Activated CD4-positive, alpha-beta memory T cell treated with anti-CD3 and anti-CD28 coated beads, Interleukin-2, amount 10 ng/mL, durations not matched to agents 7 days and 5 days (primary cell): ENCODE results near the gene RBM34. TPM values are rescaled to one million over a fixed set of nuclear protein-coding genes. Genes with fewer than 3 reads are reported as not detected.
"Not testable (repeated sequence)": the region's sequence is repeated elsewhere in the genome, so short reads cannot be mapped to it uniquely, and the experiment has no call there.

Experiments
- CTCF ChIA-PET: fragments of 350-600 bp; sonication (Branson Sonifier 250); formaldehyde crosslinking; loops from one replicate; lab custom pipeline; 2021; ENCODE audit warnings: antibody characterized with exemption, inconsistent platforms; lab: Charles Lee
- POLR2A ChIA-PET: fragments of 350-600 bp; sonication (Branson Sonifier 250); formaldehyde crosslinking; loops from one replicate; lab custom pipeline; 2021; ENCODE audit warnings: antibody characterized with exemption; lab: Charles Lee
- DNase-seq: peaks from one replicate; pipeline ENCODE4 v3.0.0-alpha.2; 2020
- H3K27ac Mint-ChIP-seq: one replicate; pipeline ENCODE4 v1.8.0; 2021; ENCODE audit warnings: mild to moderate bottlenecking, mixed read lengths
- H3K27me3 Mint-ChIP-seq: one replicate; pipeline ENCODE4 v1.8.0; 2021; ENCODE audit warnings: mixed read lengths
- H3K36me3 Mint-ChIP-seq: one replicate; pipeline ENCODE4 v1.8.0; 2021; ENCODE audit warnings: low read depth, mixed read lengths
- H3K4me1 Mint-ChIP-seq: one replicate; pipeline ENCODE4 v1.8.0; 2021; ENCODE audit warnings: mixed read lengths
- H3K4me3 Mint-ChIP-seq: one replicate; pipeline ENCODE4 v1.8.0; 2021; ENCODE audit warnings: mild to moderate bottlenecking, mixed read lengths
- H3K9me3 Mint-ChIP-seq: one replicate; pipeline ENCODE4 v1.8.0; 2021; ENCODE audit warnings: mixed read lengths
- total RNA-seq, 2 experiments: library from RNA; stranded (reverse); gene quantifications; one replicate each; pipeline ENCODE4 v1.2.3, GENCODE V29; 2021

RBM34 gene, protein sequence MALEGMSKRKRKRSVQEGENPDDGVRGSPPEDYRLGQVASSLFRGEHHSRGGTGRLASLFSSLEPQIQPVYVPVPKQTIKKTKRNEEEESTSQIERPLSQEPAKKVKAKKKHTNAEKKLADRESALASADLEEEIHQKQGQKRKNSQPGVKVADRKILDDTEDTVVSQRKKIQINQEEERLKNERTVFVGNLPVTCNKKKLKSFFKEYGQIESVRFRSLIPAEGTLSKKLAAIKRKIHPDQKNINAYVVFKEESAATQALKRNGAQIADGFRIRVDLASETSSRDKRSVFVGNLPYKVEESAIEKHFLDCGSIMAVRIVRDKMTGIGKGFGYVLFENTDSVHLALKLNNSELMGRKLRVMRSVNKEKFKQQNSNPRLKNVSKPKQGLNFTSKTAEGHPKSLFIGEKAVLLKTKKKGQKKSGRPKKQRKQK
- 100 to 1,000 TPM in 1 of 2 experiments, 10 to 100 TPM in 1; 95.7 to 102 TPM for total RNA-seq

DNA sequence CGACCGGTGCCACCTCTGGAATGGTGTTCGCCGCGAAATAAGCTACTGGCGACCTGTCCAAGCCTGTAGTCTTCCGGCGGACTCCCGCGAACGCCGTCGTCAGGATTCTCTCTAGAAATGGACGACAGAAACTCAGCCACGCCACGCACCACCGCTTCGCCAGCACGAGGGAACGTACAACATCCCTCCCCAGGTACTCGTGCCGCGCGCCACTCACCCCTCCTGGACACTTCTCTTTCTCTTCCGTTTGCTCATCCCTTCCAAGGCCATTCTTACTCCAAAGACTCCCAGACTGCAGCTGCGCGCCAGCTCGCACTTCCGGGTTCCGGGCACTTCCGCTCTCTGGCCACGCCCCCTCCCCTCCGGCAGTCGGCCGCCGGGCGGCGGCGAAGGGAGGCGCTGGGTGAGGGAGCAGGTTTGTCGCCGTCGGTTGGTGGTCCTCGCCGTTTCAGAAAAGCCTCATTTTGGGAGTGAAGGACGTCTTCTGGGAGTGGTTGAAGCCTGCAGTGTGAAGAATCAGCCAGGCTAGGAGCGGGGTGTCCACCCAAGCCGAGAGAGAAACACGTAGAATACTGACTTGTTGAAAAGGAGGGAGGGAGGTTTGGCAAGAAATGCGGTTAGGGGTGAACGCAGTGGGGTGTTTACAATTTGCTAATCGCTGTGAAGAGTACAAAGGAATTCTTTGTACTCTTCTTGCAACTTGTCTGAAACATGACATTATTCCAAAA lies at the start of gene RBM34:
Gene RBM34 (minus strand): TSS at position 294 of the 728 bp plus-strand sequence. CDS start 24 bp downstream, at position 270.
- peak within 1 kb of the TSS; percentile 98 for H3K4me3 Mint-ChIP-seq
- ChIA-PET POLR2A (interaction anchor here (0.6 to 3.5 kb wide), 45 partner anchors 8 to 683 kb away, joined by 3 to 36 read pairs (median 4); partner anchors contain the start of genes ARID4B, B3GALNT2, GGPS1 and IRF2BP2), CTCF (interaction anchor here (0.7 to 1.9 kb wide), 10 partner anchors 11 to 662 kb away, joined by 3 to 19 read pairs (median 4); no protein-coding TSS in a partner anchor)
- H3K9me3 Mint-ChIP-seq = peaks cover 3% of the 10 kb centered on the region
- DNase-seq = peak; percentile 93
- peak within 1 kb of the TSS; percentile 95 for H3K27ac Mint-ChIP-seq
- peaks cover 24% of the 10 kb centered on the region for H3K36me3 Mint-ChIP-seq
- no peaks in the 10 kb centered on the region for H3K27me3 Mint-ChIP-seq
- H3K4me1 Mint-ChIP-seq = peaks cover 26% of the 10 kb centered on the region

DNA sequence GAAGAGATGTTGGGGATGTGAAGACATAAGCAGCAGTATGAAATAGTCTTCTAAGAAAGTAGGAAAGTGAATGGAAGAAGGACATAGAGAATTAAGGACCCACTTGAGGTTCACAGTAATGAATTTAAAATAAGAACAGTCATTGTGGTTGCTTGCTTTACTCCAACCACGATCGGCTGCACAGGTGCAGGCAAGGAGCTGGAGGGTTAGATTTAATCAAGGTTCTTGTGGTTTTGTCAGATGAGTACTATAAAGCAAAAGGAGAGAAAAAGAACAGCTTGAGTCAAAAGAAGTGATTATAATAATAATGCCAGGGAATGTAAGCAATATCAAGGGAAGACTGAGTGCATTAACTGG lies 46.1 kb upstream of the RBM34 start:
- Mint-ChIP-seq H3K4me3 (no peak overlapping the region), H3K9me3 (no peaks in the 10 kb centered on the region), H3K36me3 (peaks cover 41% of the 10 kb centered on the region), H3K27ac (peak overlapping the region; percentile 79), H3K4me1 (peaks cover 41% of the 10 kb centered on the region), H3K27me3 (no peaks in the 10 kb centered on the region)
- ChIA-PET POLR2A (interaction anchor here (0.6 to 1.9 kb wide), 10 partner anchors 9 to 244 kb away, joined by 3 to 7 read pairs (median 4); partner anchors contain the start of gene RBM34), CTCF (interaction anchor here (0.6 to 1.2 kb wide), 6 partner anchors 12 to 210 kb away, joined by 3 to 7 read pairs (median 4); partner anchors contain the start of gene RBM34)
- DNase-seq = peak; percentile 62

DNA sequence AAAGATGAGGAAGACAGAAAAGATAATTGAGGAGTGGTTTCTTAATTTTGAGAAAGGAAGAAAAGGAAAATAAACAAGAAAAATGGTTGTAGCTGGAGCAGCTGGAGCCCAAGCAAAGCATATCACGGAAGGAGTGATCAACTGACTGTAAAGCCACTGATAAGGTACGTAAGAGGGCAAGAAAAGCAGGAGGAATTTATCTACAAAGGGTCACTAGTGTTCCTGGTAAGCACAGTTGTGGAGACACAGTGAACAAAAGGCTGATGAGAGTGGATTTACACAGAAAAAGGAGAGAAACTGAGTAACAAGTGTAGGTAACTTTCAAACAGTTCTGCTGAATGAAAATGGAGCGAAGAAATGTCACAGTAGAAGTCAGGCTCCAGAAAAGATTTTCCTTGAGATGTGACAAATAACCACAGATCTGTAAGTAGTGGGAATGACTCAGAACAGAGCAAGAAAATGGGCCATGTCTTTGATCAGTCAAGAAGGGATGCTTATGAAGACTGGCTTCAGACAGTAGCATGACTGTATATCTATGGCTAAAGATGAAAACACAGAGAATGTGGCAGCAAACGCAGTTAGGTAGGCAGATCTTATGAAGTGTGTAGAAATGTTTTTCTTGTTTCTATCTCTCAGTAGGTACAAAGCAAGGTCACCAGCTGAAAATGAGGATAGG lies 45.6 kb upstream of the RBM34 start:
- CTCF ChIA-PET = interaction anchor here (0.9 to 1.2 kb wide), 2 partner anchors 103 to 210 kb away, joined by 5 to 6 read pairs; no protein-coding TSS in a partner anchor
- POLR2A ChIA-PET = interaction anchor here (0.6 to 1.9 kb wide), 9 partner anchors 9 to 79 kb away, joined by 3 to 7 read pairs (median 5); partner anchors contain the start of gene RBM34
- no peak overlapping the region for H3K4me3 Mint-ChIP-seq
- H3K9me3 Mint-ChIP-seq = no peaks in the 10 kb centered on the region
- H3K4me1 Mint-ChIP-seq = peaks cover 37% of the 10 kb centered on the region
- no peak for DNase-seq
- H3K27me3 Mint-ChIP-seq = no peaks in the 10 kb centered on the region
- peak overlapping the region; percentile 79 for H3K27ac Mint-ChIP-seq
- H3K36me3 Mint-ChIP-seq = peaks cover 40% of the 10 kb centered on the region

DNA sequence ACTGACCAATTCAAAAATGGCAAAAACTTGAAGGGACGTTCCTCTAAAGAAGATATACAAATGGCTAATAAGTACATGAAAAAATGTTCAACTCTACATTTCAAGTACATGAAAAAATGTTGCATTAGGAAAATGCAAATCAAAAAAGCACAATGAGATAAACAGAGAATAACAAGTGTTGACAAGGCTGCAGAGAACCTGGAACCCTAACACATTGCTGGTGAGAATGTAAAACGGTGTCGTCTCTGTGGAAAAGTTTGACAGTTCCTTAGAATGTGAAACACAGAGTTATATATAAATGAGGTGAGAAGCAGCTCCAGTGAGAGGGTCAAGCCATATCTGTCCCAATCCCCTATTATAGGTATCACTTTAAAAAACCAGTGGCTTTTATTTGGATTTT lies 44.6 kb upstream of the RBM34 start:
- H3K4me3 Mint-ChIP-seq = no peak overlapping the region
- H3K36me3 Mint-ChIP-seq = peaks cover 30% of the 10 kb centered on the region
- no peaks in the 10 kb centered on the region for H3K9me3 Mint-ChIP-seq
- ChIA-PET CTCF (interaction anchor here (1.1 kb wide), 1 partner anchor 100 kb away, joined by 3 read pairs; no protein-coding TSS in a partner anchor), POLR2A (no interaction called here)
- no peak for DNase-seq
- H3K27ac Mint-ChIP-seq = peak overlapping the region; percentile 9
- H3K4me1 Mint-ChIP-seq = peaks cover 28% of the 10 kb centered on the region
- no peaks in the 10 kb centered on the region for H3K27me3 Mint-ChIP-seq

DNA sequence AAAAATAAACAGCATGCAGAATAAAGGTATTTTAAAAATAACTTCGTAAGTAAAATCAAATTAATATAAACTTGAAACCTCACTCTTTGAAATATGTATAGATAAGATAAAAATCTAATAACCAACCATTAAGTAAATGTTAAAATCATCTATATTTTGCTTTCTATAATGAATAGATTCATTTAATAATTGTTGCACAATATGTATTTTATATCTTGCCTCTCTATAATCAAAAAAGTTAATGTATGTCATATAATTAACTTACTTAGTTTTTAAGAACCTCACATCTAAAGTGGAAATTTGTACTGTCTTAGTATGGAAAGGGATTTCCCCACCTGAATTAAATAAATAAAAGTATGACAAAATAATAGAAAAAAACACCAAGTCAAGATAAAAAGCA lies 42.4 kb upstream of the RBM34 start:
- Mint-ChIP-seq H3K27me3 (no peaks in the 10 kb centered on the region), H3K27ac (no peak overlapping the region), H3K9me3 (no peaks in the 10 kb centered on the region), H3K36me3 (peaks cover 28% of the 10 kb centered on the region), H3K4me3 (no peak overlapping the region), H3K4me1 (peaks cover 30% of the 10 kb centered on the region)
- ChIA-PET POLR2A (no interaction called here), CTCF (no interaction called here)
- no peak for DNase-seq

DNA sequence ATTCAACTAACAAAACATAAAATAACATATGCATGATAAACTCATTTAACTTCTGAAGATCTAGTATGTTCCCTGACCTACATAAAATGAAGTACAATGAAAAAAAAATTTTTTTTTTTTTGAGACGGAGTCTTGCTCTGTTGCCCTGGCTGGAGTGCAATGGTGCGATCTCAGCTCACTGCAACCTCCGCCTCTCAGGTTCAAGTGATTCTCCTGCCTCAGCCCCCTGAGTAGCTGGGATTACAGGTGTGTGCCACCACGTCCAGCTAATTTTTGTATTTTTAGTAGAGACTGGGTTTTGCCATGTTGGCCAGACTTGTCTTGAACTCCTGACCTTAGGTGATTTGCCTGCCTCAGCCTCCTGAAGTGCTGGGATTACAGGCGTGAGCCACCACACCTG lies 41.4 kb upstream of the RBM34 start:
- H3K27ac Mint-ChIP-seq, H3K9me3 Mint-ChIP-seq, H3K27me3 Mint-ChIP-seq, H3K4me3 Mint-ChIP-seq, DNase-seq, CTCF ChIA-PET, POLR2A ChIA-PET: not testable (repeated sequence)
- Mint-ChIP-seq H3K36me3 (peaks cover 26% of the 10 kb centered on the region), H3K4me1 (peaks cover 26% of the 10 kb centered on the region)

DNA sequence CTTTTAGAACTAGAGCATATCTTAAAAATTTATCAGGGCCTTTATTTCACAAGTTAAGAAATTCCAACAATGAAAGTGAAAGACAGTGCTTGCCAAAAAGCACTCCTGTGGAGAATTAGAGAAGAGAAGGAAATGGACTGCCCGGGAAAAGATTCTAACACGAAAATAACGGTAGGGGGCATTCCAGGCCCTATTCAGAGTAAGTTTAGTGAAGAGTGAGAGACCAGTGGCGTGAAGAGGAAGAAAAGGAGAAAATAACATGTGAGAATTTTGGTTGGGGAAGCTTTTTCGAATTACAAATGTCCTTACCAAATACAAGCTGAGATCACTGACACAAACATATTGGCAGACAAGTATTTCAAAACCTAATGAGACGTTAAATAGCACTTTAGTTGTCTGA lies 38.4 kb upstream of the RBM34 start:
- no peak for DNase-seq
- Mint-ChIP-seq H3K9me3 (no peaks in the 10 kb centered on the region), H3K27ac (no peak overlapping the region), H3K27me3 (no peaks in the 10 kb centered on the region), H3K4me1 (peaks cover 2% of the 10 kb centered on the region), H3K36me3 (peaks cover 16% of the 10 kb centered on the region), H3K4me3 (no peak overlapping the region)
- POLR2A ChIA-PET = no interaction called here
- CTCF ChIA-PET = no interaction called here

DNA sequence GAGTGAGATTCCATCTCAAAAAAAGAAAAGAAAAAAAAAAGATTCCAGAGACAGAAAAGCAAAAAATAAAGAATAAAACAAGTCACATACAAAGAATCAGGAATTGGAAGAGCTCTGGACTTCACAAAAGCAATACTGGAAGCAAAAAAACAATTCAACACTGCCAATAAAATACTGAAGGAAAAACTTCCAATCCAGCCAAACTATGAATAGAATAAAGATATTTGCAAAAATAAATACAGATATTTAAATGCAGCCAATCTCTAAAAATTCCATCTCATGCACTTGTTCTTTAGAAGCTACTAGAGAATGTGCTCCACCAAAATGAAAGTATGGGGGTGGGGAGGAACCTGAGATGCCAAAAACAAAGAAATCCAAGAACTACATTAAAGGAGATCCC lies 29.4 kb upstream of the RBM34 start:
- Mint-ChIP-seq H3K9me3 (no peaks in the 10 kb centered on the region), H3K4me3 (no peak overlapping the region), H3K27me3 (no peaks in the 10 kb centered on the region), H3K4me1 (peaks cover 8% of the 10 kb centered on the region), H3K27ac (no peak overlapping the region), H3K36me3 (peaks cover 54% of the 10 kb centered on the region)
- ChIA-PET POLR2A (interaction anchor here (1.6 kb wide), 1 partner anchor 16 kb away, joined by 5 read pairs; no protein-coding TSS in a partner anchor), CTCF (interaction anchor here (2.3 kb wide), 1 partner anchor 226 kb away, joined by 7 read pairs; no protein-coding TSS in a partner anchor)
- no peak for DNase-seq

DNA sequence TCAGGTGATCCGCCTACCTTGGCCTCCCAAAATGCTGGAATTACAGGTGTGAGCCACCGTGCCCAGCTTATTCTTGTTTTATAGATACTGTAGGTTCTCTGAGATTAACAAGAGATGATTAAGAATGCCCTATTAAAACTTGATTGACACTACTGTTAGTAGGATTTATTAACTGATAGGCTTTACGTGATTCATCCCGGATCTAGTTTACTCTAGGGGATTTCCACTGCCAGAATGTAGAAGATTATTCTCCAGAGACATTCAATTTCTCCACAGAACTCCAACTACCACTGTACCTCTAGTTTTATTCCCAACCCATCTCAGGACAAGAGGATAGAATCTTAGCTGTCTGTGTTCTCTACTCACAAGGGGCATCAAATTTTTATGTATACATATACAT lies 26.3 kb upstream of the RBM34 start:
- Mint-ChIP-seq H3K4me1 (peaks cover 18% of the 10 kb centered on the region), H3K27ac (no peak overlapping the region)
- CTCF ChIA-PET = no interaction called here

DNA sequence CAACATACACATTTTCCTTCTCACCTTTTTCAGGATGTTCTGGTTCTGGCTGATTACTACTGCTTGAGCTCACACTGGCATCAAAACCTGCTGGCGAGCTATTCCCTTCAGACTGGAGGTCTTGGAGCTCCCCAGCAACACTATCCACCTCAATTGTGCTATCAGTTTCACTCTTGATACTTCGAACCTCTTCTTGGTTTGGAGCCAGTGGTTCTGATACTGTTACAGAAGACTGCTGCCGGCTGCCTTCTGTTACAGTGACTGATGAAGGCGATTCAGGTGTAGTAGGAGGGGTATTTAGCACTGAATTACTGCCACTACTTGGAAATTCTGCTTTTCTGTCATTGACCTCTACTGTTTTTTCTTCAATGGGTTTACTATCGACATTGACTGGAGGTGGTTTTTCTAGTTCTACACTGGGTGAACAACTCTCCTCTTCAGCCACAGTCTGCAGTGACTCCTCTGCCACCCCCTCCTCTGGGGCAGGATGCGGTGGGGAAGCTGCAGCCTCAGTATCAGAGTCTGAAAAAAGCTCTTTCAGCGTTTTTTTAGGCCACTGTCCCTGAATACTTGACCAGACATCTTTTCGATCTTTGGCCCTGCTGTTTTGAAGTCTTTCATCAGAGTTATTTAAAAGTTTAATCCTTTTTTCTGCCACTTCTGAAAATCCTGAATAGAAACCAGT lies 20.7 kb upstream of the RBM34 start:
- Mint-ChIP-seq H3K4me3 (no peak overlapping the region), H3K4me1 (peaks cover 24% of the 10 kb centered on the region), H3K27ac (peak overlapping the region; percentile 61), H3K27me3 (no peaks in the 10 kb centered on the region), H3K9me3 (no peaks in the 10 kb centered on the region), H3K36me3 (peaks cover 43% of the 10 kb centered on the region)
- CTCF ChIA-PET = interaction anchor here (1.0 to 1.7 kb wide), 2 partner anchors 16 to 234 kb away, joined by 4 to 5 read pairs; no protein-coding TSS in a partner anchor
- POLR2A ChIA-PET = interaction anchor here (1.2 kb wide), 1 partner anchor 21 kb away, joined by 6 read pairs; the partner anchor contains the start of gene RBM34
- DNase-seq = no peak

More for the DNA sequence above, 26.3 kb upstream of the RBM34 start:
- Mint-ChIP-seq H3K4me3 (no peak overlapping the region), H3K27me3 (no peaks in the 10 kb centered on the region), H3K9me3 (no peaks in the 10 kb centered on the region), H3K36me3 (peaks cover 45% of the 10 kb centered on the region)
- POLR2A ChIA-PET = no interaction called here
- DNase-seq = no peak

DNA sequence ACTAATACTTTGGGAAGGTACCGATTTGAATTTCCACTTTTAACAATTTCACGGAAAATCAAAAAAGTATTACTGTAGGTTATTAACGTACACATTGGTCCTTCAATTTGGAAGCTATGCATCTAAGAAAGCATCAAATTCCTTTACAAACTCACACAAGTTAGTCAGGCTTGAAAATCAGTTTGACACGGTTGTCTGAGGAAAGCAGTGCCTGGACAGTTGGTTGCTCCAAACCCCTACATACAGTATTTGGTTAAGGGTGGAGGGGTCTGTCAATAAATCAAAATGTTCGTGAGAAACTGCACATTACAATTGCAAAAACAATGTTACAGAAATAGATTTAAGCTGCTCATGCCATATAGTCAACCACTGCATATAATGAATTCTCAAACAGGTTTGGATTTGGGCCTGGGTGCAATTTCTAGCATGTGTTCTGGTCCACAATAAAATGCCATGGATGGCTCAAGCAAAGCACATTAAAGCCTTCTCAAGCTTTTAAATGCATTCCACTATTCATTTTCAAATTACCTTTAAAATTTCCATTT lies 19.9 kb upstream of the RBM34 start:
- no peak for DNase-seq
- ChIA-PET CTCF (interaction anchor here (1.0 kb wide), 1 partner anchor 235 kb away, joined by 4 read pairs; no protein-coding TSS in a partner anchor), POLR2A (interaction anchor here (1.2 kb wide), 1 partner anchor 20 kb away, joined by 6 read pairs; the partner anchor contains the start of gene RBM34)
- Mint-ChIP-seq H3K4me3 (no peak overlapping the region), H3K27me3 (no peaks in the 10 kb centered on the region), H3K36me3 (peaks cover 45% of the 10 kb centered on the region), H3K9me3 (no peaks in the 10 kb centered on the region), H3K27ac (no peak overlapping the region), H3K4me1 (peaks cover 24% of the 10 kb centered on the region)
